Hippocampal formation (tissue), 2 donors: ENCODE results near the gene LRP6.
"Not testable (repeated sequence)": the region's sequence is repeated elsewhere in the genome, so short reads cannot be mapped to it uniquely, and the experiment has no call there.

ENCODE experiments used
- DNase-seq, 2 donors: peaks; one replicate each; lab custom pipeline; 2025; lab: John Stamatoyannopoulos, UW

Gene LRP6

DNA sequence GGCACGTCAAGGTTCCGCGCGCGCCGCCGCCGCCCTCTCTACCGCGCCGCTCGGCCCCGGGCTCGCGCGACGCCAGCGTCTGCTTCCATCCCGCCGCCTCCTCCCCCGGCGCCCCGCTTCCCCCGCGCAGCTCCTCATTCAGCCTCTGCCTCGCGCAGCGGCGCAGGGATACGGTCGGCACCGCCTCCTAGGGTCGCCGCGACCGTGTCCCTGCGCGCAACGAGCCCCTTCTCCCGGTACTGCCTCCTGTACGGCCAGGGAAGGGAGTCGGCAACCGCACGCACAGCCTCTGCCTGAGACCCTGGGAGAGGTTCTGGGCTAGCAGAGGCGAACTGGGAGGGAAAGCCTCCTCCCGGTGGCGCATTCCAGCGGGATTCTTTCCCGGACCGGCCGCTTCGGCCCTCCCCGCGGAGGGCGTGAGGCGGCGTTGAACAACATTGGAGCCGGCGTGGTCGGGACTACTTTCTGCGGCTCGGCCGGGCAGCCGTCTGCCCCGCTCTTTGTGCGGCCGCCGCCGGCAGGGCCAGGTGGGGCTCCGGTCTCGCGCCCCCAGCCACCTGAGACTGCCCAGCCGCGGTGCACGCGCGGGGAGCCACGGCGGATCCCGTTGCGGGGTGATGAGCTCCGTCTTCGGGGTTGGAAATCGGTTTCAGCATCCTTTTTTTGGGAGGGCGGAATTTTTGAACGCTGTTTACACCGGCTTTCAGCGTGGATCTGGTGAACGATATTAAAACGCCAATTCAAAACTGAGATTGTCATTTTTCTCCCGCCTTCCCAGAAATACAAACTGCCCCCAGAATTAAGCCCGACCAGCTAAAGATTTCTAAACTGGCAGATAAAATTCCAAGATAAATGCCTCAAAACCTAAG is at the start of gene LRP6:
LRP6 (minus strand) TSS at position 172 of the 869 bp plus-strand sequence. CDS start 309 bp downstream, outside the sequence.
- DNase-seq: peak; percentile 81 to 95

DNA sequence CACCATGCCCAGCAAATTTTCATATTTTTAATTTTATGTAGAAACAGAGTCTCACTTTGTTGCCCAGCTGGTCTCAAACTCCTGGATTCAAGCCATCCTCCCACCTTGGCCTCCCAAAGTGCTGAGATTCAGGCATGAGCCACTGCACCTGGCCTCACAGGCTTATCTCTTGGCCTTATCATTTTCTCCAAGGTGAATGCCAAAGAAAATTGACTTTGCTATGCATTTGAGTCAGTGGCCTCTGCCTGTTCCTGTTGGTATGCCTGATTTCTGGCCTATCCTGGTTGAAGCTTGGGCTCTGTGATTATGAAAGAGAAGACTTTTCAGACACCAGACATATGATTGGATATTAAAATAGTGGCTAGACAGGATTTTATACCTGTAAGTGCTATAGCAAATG is 49.0 kb upstream of the LRP6 start:
- no peak for DNase-seq

DNA sequence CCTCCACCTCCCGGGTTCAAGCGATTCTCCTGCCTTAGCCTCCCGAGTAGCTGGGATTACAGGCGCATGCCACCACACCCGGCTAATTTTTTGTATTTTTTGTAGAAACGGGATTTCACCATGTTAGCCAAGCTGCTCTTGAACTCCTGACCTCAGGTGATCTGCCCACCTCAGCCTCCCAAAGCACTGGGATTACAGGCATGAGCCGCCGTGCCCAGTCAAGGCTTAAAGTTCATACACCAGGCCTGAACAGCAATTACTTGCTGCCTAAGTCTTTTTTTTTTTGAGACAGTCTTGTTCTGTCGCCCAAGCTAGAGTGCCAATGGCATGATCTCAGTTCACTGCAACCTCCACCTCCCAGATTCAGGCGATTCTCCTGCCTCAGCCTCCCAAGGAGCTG is 43.9 kb upstream of the LRP6 start:
- DNase-seq: not testable (repeated sequence)

DNA sequence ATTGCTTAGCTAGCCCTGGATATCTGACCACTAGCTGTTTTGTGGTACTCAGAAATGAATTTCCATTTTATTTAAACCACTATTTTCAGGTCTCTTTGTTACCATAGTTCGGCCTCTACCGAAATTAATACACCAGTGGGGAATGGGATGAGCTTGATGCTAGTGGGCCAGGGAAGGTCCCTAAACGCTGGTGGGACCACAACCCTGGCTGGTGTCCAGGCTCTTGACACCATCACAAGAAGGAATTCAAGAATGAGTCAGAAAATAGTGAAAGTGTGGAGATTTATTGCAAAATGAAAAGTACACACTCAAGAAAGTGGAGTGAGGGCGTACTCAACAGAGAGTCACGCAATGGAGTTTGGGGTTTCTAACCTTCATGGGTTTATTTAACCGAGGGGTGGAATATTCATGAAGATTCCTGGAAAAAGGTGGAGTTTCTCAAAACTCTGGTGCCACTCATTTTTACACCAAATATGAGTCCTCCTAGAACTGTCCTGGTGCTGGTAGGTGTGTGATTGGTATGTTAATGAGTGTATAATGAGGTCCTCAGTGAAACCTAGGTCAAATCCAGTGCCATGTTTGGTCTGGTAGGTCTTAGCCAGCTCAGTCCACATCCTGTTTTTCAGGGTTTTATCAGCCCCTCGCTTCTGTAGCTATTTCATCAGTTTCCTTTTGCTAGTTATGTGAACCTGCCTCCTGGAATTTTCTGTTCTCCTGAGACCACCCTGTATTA is 38.9 kb upstream of the LRP6 start:
- DNase-seq: no peak

DNA sequence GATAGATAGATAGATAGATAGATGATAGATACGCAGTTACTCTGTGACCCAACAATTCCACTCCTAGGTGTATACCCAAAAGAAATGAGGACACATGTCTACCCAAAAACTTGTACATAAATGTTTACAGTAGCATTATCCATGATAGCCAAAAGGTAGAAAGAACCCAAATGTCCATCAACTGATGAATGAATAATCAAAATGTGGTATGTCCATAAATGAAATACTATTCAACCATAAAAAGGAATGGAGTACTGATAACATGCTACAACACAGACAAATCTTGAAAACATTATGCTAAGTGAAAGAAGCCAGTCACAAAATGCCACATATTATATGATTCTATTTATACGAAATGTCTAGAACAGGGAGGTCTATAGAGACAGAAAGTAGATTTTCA is 36.1 kb upstream of the LRP6 start:
- no peak for DNase-seq

DNA sequence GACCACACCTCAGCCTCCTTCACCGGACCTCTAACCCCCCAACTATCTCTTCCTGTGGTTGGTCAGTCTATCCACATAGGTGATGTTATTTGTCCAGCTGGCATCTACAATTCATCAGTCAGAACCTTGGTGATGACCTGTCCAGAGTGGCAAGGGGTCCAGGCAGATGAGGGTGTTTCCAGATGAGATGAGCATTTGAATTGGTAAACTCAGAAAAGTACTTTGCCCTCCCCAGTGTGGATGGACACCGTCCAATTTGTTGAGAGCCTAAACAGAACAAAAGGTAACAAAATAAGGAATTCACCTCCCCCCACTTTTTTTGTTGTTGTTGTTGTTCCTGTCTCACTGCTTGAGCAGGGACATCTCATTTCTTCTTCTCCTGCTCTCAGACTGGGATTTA is 34.3 kb upstream of the LRP6 start:
- DNase-seq: no peak

DNA sequence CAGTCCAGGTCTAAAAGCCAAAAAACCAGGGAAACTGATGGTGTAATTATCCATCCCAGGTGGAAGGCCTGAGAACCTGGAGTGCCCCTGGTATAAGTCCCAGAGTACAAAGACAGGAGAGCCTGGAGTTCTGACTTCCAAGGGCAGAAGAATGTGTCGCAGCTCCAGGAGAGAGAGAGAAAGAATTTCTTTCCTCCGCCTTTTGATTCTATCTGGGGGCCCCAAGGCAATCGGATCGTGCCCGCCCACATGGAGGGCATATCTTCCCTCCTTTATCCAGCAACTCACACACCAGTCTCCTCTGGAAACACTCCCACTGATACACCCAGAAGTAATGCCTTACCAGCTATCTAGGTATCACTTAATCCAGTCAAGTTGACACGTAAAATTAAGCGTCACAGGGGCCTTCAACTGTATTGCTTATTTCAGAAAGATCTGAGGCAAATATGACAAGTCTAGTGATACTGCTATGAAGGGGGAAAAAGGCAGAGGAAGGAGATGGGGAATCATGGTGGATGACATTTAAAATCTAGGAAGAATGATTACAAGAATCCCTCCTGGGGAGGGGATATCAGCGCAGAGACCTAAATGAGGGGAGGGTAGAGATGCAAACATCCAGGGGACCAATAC is 30.5 kb upstream of the LRP6 start:
- DNase-seq: no peak

DNA sequence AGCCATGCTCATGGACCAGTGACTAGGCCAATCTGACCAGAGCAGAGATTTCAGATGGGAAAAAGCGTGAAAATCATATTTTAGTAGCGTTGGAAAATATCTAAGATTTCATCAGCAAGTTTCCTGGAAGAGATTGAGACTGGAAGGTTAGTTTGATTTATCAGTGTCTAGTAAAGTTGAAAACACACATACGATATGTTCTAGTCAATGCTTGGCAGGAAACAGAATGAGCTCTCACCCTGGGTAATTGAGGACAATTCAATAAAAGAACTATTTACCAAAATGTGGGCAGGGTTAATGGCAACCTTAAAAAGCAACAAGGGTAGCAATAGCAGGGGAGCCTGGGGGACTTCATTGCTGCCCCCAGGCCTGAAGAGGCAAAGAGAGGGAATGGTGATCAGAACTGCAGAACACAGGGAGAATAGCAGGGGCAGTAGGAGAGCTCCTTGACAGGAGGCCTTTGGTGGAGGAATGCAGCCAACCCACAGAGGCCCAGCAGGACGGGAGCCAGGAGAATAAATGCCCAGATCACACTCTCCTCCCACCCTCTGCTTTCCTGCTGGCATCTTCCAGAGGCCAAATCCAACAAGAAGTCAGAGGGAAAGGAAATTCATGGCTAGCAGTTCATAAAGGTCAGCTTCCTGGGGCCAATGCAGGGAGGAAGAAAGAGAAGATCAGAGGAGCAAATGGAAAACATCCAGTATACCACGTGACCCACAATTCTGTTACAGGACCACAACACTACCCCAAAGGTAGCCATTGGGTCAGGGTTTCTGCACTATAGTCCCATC is 27.6 kb upstream of the LRP6 start:
- peak in 1 of 2 donors; percentile 2 for DNase-seq

DNA sequence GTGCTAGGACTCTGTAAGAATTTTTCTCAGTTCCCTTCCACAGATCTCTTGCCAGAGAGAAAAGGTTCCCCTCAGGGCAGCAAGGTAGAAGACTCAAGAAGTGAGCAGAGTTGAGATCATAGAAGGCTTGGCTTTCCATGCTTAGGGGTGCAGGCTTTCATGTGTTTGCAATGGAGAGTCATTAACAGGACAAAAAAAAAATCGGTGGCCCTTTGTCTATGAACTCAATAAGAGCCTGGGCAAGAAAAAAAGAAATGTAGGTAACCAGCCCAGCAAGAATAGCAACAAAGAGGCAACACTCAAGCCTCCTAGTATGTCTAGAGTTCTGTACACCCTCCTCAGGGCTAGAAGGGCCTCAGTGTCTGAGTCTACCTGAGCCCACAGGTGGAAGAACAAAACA is 23.4 kb upstream of the LRP6 start:
- no peak for DNase-seq

DNA sequence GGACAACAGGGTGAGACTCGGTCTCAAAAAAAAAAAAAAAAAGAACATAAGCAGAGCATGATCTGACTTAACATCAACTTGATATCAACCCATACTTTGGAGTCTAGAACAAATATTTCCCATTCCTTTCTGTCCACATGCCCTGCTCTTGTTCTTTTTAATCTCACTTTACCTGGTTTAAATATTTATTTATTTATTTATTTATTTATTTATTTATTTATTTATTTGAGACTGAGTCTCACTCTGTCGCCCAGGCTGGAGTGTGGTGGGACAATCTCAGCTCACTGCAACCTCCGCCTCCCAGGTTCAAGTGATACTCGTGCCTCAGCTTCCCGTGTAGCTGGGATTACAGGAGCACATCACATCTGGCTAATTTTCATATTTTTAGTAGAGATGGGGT is 19.6 kb upstream of the LRP6 start:
- no peak for DNase-seq

DNA sequence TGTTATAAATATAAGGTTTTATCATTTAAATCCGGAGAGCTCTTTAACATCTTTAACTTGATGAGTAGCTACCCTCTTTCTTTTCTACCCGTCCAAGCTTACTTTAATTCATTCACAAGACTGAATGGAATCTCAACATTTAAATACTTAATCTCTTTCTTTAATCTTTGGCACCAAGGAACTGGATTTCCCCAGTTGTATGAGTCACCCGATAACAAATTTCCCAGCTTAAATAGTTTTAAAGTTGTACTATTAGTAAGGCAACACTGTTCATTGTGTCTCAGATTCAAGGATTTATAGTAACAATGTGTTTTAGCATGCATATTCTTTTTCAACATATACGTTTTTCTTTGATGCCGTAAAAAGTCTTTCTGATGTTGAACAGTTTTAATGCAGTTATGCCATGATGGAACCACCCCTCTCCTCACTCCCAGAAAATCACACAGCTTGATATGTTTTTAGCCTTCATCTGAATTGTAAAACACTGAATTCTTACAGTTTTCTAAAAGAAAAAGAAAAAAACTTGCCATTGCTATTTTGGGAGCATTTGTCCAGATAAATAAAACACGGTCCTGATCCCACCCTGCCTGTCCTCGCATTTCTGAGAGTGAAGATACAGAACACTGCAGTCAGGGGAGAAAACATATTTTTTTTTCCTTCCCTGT is 16.0 kb upstream of the LRP6 start:
- DNase-seq: no peak

DNA sequence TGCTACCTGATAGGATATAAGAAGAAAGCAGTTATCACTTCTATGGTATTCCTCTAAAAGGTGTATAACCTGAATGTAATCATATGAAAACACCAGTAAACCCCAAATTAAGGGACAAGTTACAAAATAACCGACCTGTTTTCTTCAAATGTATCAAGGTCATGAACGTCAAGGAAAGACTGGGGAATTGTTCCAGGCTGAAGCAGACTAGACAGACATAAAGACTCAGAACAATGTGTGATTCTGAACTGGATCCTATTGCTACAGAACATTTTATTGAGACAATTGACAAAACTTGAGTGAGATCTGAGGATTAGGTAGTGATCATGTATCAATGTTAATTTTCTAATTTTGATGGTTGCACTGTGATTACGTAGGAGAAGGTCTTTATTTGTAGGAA is 15.4 kb upstream of the LRP6 start:
- DNase-seq: no peak

DNA sequence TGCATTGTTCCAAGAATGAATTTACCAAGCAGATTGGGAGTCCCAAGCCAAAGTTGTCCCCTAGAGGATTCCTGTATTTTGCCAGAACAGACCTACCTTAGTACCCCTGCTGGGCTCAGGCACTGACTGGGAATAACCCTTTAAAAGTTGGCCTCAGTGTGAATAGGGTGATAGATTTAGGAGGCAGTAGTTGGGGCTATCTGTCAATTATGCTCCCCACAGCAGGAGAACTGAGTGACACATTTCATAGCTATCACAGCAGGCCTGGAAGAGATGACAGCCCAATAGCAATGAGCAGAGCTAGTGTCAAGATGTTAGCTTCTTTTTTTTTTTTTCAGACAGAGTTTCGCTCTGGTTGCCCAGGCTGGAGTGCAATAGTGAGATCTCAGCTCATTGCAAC is 14.3 kb upstream of the LRP6 start:
- DNase-seq: no peak

DNA sequence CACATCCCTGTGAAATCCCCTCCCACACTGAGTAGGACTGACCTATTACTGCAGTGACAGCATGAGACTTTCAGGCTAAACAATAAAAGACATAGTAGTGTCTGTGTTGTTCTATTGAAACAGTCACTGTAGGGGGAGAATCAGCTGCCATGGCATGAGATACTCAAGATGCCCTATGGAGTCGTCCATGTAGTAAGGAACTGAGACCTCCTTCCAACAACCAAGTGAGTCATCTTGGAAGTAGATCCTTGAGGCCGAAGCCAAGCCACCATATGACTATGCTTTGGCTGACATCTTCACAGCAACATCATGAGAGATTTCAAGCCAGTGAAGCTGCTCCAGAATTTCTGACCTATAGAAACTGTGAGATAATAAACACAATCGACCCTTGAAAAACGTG is 12.1 kb upstream of the LRP6 start:
- DNase-seq: no peak

DNA sequence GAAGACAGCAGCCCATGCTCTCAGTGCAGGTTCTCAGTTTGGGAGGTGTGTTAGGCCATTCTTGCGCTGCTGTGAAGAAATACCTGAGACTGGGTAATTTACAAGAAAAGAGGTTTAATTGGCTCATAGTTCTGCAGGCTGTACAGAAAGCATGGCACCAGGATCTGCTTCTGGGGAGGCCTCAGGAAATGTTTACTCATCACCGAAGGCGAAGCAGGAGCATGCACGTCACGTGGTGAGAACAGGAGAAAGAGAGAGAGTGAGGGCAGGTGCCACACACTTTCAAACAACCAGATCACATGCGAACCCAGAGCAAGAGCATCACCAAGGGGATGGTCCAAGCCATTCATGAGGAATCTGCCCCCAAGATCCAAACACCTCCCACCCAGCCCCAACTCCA is 9.0 kb upstream of the LRP6 start:
- DNase-seq: no peak

DNA sequence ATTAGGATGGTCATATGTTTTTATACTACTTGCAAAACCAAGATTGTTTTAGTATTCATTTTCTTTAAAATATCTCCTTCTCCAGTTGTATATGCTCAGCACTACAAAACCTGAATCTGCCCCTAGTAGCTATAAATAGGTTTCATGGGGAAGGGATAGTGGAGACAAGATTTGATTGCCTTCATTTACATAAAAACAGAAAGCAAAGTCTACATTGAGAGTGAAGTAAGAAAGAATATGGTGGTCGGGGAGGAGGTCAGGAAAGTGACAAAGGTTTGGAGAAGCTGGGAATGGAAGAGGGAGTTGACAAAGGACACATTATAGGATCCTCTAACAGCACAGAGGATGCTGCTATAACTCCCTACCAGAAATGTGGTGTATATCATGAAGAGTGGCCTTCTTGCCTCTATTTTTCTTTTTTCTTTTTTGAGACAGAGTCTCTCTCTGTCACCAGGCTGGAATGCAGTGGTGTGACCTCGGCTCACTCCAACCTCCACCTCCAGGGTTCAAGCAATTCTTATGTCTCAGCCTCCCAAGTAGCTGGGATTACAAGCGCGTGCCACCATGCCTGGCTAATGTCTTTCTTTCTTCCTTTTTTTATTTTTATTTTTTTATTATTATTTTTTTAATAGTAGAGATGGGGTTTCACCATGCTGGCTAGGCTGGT is 6.6 kb upstream of the LRP6 start:
- DNase-seq: no peak

DNA sequence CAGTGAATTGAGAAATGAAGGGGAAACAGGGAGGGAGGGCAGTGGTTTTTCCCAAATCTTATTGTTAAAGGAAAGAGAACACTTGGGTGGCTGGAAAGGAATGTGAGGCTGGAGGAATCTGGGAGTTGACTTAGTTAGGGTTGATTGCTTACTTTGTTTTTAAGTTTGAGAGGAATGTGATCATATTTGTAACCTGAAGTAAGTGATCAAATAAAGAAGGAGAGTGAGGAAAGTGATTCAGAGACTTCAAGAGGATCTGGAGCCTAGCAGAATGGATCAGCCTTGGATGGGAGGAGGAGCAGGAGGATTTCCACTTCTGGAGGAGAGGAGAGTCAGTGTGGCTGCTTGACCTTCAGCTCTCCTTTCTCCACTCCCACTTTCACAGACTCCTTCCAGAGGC is 6.0 kb upstream of the LRP6 start:
- DNase-seq: no peak

DNA sequence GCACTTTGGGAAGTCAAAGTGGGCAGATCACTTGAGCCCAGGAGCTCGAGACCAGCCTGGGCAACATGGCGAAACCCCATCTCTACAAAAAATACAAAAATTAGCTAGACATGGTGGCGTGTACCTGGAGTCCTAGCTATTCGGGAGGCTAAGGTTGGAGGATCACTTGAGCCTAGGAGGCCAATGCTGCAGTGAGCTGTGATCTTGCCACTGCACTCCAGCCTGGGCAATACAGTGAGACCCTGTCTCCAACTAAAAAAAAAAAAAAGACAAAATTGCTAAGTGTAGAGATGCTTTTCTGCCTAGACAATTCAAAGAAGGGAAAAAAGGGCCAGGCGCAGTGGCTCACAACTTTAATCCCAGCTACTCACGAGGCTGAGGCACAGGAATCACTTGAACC is 3.4 kb upstream of the LRP6 start:
- DNase-seq: no peak

DNA sequence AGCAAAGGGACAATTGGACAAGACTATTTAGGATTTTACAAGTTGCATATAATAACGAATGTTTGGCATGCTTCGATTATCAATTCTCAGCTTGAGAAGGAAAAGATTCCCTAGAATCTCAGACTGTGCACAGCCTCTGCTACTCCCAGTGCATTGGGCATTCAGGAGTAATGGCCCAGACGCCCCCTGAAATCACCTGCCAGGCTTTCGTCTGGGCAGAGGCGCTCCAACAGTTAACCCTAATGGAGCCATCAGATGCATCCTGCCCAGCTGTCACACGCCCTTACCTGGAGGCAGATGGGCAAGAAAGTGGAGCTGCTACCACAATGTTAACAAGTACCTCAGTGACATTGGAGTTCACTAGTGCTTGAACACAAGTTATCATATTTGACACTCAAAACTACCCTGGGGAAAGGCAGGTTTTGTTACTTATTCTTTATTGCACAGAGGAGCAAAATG is 927 bp upstream of the LRP6 start:
- DNase-seq: no peak

DNA sequence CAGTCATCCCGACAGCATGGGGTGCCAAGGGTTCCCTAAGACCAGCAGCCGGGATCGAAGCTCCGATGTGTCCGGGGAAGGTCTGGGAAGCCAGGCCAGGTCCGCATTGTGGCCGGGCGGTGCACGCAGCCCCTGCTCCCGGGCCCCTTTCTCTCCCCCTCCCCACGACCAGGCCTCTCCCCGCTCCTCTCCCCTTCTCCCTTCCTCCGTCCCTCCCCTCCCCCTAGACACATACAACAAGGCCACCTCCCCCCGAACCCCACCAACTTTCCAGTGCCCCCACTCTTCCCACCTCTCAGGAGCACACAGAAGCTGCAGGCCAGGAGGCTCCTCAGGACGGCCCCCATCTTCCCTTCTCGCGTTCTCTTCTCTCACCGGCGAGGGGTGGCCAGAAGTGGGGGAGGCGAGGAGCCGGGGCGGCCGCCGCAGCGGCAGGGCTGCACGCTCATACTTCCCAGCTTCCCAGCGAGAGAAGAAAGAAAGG is 413 bp downstream of the LRP6 start:
- peak; percentile 59 to 67 for DNase-seq
